ENCODE data around the gene CLCA2.
"Not testable (repeated sequence)": the region's sequence is repeated elsewhere in the genome, so short reads cannot be mapped to it uniquely, and the experiment has no call there.

Gene CLCA2

GRCh38 chr1:86472152-86472551, 48.2 kb downstream of the CLCA2 start:
- no peak for DNase-seq (ENCODE audit: low spot score)

GRCh38 chr1:86472767-86473166, 48.8 kb downstream of the CLCA2 start:
- DNase-seq (ENCODE audit: low spot score), result no peak

GRCh38 chr1:86477256-86477655, 53.3 kb downstream of the CLCA2 start:
- DNase-seq (ENCODE audit: low spot score), result no peak

GRCh38 chr1:86477682-86478081, 53.7 kb downstream of the CLCA2 start:
- DNase-seq (ENCODE audit: low spot score), result no peak

GRCh38 chr1:86478416-86479156, 54.6 kb downstream of the CLCA2 start:
- DNase-seq (ENCODE audit: low spot score), result no peak

GRCh38 chr1:86481966-86482365, 58.0 kb downstream of the CLCA2 start:
- no peak for DNase-seq (ENCODE audit: low spot score)

- peak; percentile 33 for DNase-seq (ENCODE audit: low spot score)
Observed at GRCh38 chr1:86487131-86487810, 63.3 kb downstream of the CLCA2 start.

- DNase-seq (ENCODE audit: low spot score), result no peak
Observed at GRCh38 chr1:86487811-86488141, 63.8 kb downstream of the CLCA2 start.

GRCh38 chr1:86489242-86489878, 65.4 kb downstream of the CLCA2 start:
- no peak for DNase-seq (ENCODE audit: low spot score)

GRCh38 chr1:86491171-86491950, 67.4 kb downstream of the CLCA2 start:
- DNase-seq (ENCODE audit: low spot score), result no peak

- DNase-seq (ENCODE audit: low spot score), result no peak
Observed at GRCh38 chr1:86498281-86498680, 74.3 kb downstream of the CLCA2 start.

GRCh38 chr1:86499987-86500593, 76.1 kb downstream of the CLCA2 start:
- DNase-seq (ENCODE audit: low spot score), result no peak

- DNase-seq (ENCODE audit: low spot score), result no peak
Observed at GRCh38 chr1:86500714-86501113, 76.7 kb downstream of the CLCA2 start.

- not testable (repeated sequence) for DNase-seq (ENCODE audit: low spot score)
Observed at GRCh38 chr1:86502125-86502646, 78.2 kb downstream of the CLCA2 start.

GRCh38 chr1:86502721-86503405, 78.9 kb downstream of the CLCA2 start:
- DNase-seq (ENCODE audit: low spot score), result no peak

GRCh38 chr1:86503406-86504136, 79.6 kb downstream of the CLCA2 start:
- no peak for DNase-seq (ENCODE audit: low spot score)

- no peak for DNase-seq (ENCODE audit: low spot score)
Observed at GRCh38 chr1:86504137-86504479, 80.1 kb downstream of the CLCA2 start.

- DNase-seq (ENCODE audit: low spot score), result peak; percentile 29
Observed at GRCh38 chr1:86504895-86505563, 81.1 kb downstream of the CLCA2 start.

- no peak for DNase-seq (ENCODE audit: low spot score)
Observed at GRCh38 chr1:86505564-86505902, 81.6 kb downstream of the CLCA2 start.

Data from Ammon's horn (tissue), 1 donor.